GM23338 (cell line): Measurements from ENCODE around the gene NOL9. TPM values are rescaled to one million over a fixed set of nuclear protein-coding genes. Genes with fewer than 3 reads are reported as not detected.

Source experiments
- ATAC-seq: fragments of 200-7000 bp; cut with Tn5 transposase; 3 replicates; pipeline ENCODE4 v1.9.1; 2020
- DNase-seq: peaks from one replicate; pipeline ENCODE4 v3.0.0-alpha.2; 2015; ENCODE audit warnings: low spot score
- H2AFZ ChIP-seq: fragments of 200-600 bp; sonication (generic); 2 replicates; pipeline ENCODE4 v1.8.0; 2016; ENCODE audit warnings: antibody characterized with exemption, mild to moderate bottlenecking, moderate library complexity
- H3F3A ChIP-seq: fragments of 200-600 bp; sonication (generic); replicated peaks from 2 replicates; pipeline ENCODE4 v1.8.0; 2017; ENCODE audit warnings: antibody characterized with exemption, mixed run types, low read depth
- H3K27ac ChIP-seq: fragments of 200-600 bp; sonication (generic); 2 replicates; pipeline ENCODE4 v1.6.1; 2016; ENCODE audit warnings: low read depth
- H3K27me3 ChIP-seq: fragments of 200-600 bp; sonication (generic); 2 replicates; pipeline ENCODE4 v1.8.0; 2016; ENCODE audit warnings: mild to moderate bottlenecking, mixed run types, moderate library complexity; ENCODE audit not compliant: insufficient read depth
- H3K36me3 ChIP-seq: fragments of 200-600 bp; sonication (generic); 2 replicates; pipeline ENCODE4 v1.8.0; 2016; ENCODE audit warnings: mild to moderate bottlenecking; ENCODE audit not compliant: insufficient read depth
- H3K4me1 ChIP-seq: fragments of 200-600 bp; sonication (generic); 2 replicates; pipeline ENCODE4 v1.8.0; 2016; ENCODE audit warnings: mild to moderate bottlenecking, moderate library complexity; ENCODE audit not compliant: insufficient read depth
- H3K4me2 ChIP-seq: fragments of 200-600 bp; sonication (generic); 2 replicates; pipeline ENCODE4 v1.7.1; 2017; ENCODE audit warnings: mixed run types
- H3K4me3 ChIP-seq: fragments of 200-600 bp; sonication (generic); 2 replicates; pipeline ENCODE4 v1.6.1; 2016; ENCODE audit warnings: mixed run types
- H3K79me2 ChIP-seq: fragments of 200-600 bp; sonication (generic); replicated peaks from 2 replicates; pipeline ENCODE4 v1.8.0; 2017; ENCODE audit warnings: mild to moderate bottlenecking; ENCODE audit not compliant: insufficient read depth
- H3K9me2 ChIP-seq: fragments of 200-600 bp; sonication (generic); 2 replicates; pipeline ENCODE4 v1.8.0; 2017; ENCODE audit not compliant: insufficient read depth
- H4K20me1 ChIP-seq: fragments of 200-600 bp; sonication (generic); replicated peaks from 2 replicates; pipeline ENCODE4 v1.8.0; 2017; ENCODE audit warnings: mild to moderate bottlenecking; ENCODE audit not compliant: insufficient read depth
- H3K27ac Mint-ChIP-seq: 2 replicates; pipeline ENCODE4 v1.8.0; 2020; ENCODE audit warnings: inconsistent platforms, mild to moderate bottlenecking, moderate library complexity, mixed read lengths
- H3K27me3 Mint-ChIP-seq: 3 replicates; pipeline ENCODE4 v1.8.0; 2022; ENCODE audit warnings: low read depth, mild to moderate bottlenecking, moderate library complexity, mixed read lengths, inconsistent platforms; ENCODE audit not compliant: insufficient read depth, poor library complexity
- H3K36me3 Mint-ChIP-seq: 3 replicates; pipeline ENCODE4 v1.8.0; 2021; ENCODE audit warnings: low read depth, mild to moderate bottlenecking, inconsistent platforms, moderate library complexity, mixed read lengths
- H3K4me1 Mint-ChIP-seq: 3 replicates; pipeline ENCODE4 v1.8.0; 2020; ENCODE audit warnings: mild to moderate bottlenecking, inconsistent platforms, mixed read lengths
- H3K4me3 Mint-ChIP-seq: 3 replicates; pipeline ENCODE4 v1.8.0; 2021; ENCODE audit warnings: moderate library complexity, mild to moderate bottlenecking, inconsistent platforms, mixed read lengths
- H3K9me3 Mint-ChIP-seq: 3 replicates; pipeline ENCODE4 v1.8.0; 2020; ENCODE audit warnings: moderate library complexity, mild to moderate bottlenecking, inconsistent platforms, mixed read lengths
- EZH2 ChIP-seq: fragments of 200-600 bp; sonication (generic); IDR thresholded peaks from one replicate; pipeline ENCODE4 v1.8.0; 2017; ENCODE audit warnings: antibody characterized with exemption, mild to moderate bottlenecking, low read depth; ENCODE audit not compliant: unreplicated experiment
- NANOG ChIP-seq: IDR thresholded peaks from 2 replicates; pipeline ENCODE4 v1.6.1; 2016; ENCODE audit warnings: antibody characterized with exemption, borderline replicate concordance
- STAT1 ChIP-seq: IDR thresholded peaks from one replicate; pipeline ENCODE4 v1.6.1; 2016; ENCODE audit warnings: antibody characterized with exemption; ENCODE audit not compliant: unreplicated experiment
- polyA plus RNA-seq: library from polyadenylated mRNA; unstranded; fragments of >200 nt; fragmentation: Nextera tagmentation; extraction: Ambion mirVana; gene quantifications from 2 replicates; pipeline ENCODE4 v1.2.1, GENCODE V29; 2016
- total RNA-seq: library from RNA; depleted of rRNA; stranded (reverse); fragments of >200 nt; shearing (Covaris generic); gene quantifications from 2 replicates; pipeline ENCODE4 v1.2.3, GENCODE V29; 2014
- TF ChIP-seq, protein P1 (sequence below): fragments of 250-450 bp; sonication (Bioruptor Pico); IDR thresholded peaks from 2 replicates; pipeline ENCODE4 v1.5.0; 2020; ENCODE audit warnings: mild to moderate bottlenecking, moderate library complexity
- TF ChIP-seq, protein P2 (sequence below): IDR thresholded peaks from one replicate; pipeline ENCODE4 v1.6.1; 2018; ENCODE audit warnings: antibody characterized with exemption; ENCODE audit not compliant: unreplicated experiment
- TF ChIP-seq, protein P3 (sequence below): IDR thresholded peaks from 2 replicates; pipeline ENCODE4 v1.6.1; 2016; ENCODE audit warnings: antibody characterized with exemption
- TF ChIP-seq, protein P4 (sequence below), 2 experiments: fragments of 200-600 bp in 1 of 2; sonication (generic) in 1 of 2; conservative IDR thresholded peaks; 2 replicates each; pipeline versions ENCODE4 v1.5.1 to v1.6.1; 2016 to 2017; ENCODE audit warnings: antibody characterized with exemption in 2 of 2, low read depth in 2 of 2, mild to moderate bottlenecking in 2 of 2, moderate library complexity in 1 of 2

The NOL9 gene
- total and polyA plus RNA-seq, 2 experiments from 2014 or later: 13.2 to 48.5 TPM

DNA sequence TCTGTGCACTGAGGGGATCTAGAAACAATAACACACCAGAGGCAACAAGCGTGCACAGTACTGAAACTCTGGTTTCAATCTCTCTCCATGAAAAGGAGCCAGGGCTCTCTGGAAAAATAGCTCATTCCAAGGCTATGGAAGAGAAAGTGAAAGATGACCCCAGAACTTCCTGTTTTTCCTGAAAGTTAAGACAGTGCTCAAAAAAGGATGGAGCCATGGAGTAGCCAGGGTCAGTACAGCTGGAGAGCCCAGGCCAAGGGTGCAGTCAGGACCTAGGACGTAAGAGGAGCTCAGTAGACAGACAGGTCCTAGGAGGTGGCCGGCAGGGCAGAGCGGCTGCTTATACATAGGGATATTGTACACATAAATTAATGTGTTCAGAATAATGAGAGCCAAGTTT lies 19.1 kb downstream of the NOL9 start (continued):
- TF ChIP-seq, protein P1, sequence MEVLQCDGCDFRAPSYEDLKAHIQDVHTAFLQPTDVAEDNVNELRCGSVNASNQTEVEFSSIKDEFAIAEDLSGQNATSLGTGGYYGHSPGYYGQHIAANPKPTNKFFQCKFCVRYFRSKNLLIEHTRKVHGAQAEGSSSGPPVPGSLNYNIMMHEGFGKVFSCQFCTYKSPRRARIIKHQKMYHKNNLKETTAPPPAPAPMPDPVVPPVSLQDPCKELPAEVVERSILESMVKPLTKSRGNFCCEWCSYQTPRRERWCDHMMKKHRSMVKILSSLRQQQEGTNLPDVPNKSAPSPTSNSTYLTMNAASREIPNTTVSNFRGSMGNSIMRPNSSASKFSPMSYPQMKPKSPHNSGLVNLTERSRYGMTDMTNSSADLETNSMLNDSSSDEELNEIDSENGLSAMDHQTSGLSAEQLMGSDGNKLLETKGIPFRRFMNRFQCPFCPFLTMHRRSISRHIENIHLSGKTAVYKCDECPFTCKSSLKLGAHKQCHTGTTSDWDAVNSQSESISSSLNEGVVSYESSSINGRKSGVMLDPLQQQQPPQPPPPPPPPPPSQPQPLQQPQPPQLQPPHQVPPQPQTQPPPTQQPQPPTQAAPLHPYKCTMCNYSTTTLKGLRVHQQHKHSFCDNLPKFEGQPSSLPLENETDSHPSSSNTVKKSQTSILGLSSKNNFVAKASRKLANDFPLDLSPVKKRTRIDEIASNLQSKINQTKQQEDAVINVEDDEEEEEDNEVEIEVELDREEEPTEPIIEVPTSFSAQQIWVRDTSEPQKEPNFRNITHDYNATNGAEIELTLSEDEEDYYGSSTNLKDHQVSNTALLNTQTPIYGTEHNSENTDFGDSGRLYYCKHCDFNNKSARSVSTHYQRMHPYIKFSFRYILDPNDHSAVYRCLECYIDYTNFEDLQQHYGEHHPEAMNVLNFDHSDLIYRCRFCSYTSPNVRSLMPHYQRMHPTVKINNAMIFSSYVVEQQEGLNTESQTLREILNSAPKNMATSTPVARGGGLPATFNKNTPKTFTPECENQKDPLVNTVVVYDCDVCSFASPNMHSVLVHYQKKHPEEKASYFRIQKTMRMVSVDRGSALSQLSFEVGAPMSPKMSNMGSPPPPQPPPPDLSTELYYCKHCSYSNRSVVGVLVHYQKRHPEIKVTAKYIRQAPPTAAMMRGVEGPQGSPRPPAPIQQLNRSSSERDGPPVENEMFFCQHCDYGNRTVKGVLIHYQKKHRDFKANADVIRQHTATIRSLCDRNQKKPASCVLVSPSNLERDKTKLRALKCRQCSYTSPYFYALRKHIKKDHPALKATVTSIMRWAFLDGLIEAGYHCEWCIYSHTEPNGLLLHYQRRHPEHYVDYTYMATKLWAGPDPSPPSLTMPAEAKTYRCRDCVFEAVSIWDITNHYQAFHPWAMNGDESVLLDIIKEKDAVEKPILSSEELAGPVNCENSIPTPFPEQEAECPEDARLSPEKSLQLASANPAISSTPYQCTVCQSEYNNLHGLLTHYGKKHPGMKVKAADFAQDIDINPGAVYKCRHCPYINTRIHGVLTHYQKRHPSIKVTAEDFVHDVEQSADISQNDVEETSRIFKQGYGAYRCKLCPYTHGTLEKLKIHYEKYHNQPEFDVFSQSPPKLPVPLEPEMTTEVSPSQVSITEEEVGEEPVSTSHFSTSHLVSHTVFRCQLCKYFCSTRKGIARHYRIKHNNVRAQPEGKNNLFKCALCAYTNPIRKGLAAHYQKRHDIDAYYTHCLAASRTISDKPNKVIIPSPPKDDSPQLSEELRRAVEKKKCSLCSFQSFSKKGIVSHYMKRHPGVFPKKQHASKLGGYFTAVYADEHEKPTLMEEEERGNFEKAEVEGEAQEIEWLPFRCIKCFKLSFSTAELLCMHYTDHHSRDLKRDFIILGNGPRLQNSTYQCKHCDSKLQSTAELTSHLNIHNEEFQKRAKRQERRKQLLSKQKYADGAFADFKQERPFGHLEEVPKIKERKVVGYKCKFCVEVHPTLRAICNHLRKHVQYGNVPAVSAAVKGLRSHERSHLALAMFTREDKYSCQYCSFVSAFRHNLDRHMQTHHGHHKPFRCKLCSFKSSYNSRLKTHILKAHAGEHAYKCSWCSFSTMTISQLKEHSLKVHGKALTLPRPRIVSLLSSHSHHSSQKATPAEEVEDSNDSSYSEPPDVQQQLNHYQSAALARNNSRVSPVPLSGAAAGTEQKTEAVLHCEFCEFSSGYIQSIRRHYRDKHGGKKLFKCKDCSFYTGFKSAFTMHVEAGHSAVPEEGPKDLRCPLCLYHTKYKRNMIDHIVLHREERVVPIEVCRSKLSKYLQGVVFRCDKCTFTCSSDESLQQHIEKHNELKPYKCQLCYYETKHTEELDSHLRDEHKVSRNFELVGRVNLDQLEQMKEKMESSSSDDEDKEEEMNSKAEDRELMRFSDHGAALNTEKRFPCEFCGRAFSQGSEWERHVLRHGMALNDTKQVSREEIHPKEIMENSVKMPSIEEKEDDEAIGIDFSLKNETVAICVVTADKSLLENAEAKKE (CRISPR knock-in tag): no peak
- TF ChIP-seq, protein P2, sequence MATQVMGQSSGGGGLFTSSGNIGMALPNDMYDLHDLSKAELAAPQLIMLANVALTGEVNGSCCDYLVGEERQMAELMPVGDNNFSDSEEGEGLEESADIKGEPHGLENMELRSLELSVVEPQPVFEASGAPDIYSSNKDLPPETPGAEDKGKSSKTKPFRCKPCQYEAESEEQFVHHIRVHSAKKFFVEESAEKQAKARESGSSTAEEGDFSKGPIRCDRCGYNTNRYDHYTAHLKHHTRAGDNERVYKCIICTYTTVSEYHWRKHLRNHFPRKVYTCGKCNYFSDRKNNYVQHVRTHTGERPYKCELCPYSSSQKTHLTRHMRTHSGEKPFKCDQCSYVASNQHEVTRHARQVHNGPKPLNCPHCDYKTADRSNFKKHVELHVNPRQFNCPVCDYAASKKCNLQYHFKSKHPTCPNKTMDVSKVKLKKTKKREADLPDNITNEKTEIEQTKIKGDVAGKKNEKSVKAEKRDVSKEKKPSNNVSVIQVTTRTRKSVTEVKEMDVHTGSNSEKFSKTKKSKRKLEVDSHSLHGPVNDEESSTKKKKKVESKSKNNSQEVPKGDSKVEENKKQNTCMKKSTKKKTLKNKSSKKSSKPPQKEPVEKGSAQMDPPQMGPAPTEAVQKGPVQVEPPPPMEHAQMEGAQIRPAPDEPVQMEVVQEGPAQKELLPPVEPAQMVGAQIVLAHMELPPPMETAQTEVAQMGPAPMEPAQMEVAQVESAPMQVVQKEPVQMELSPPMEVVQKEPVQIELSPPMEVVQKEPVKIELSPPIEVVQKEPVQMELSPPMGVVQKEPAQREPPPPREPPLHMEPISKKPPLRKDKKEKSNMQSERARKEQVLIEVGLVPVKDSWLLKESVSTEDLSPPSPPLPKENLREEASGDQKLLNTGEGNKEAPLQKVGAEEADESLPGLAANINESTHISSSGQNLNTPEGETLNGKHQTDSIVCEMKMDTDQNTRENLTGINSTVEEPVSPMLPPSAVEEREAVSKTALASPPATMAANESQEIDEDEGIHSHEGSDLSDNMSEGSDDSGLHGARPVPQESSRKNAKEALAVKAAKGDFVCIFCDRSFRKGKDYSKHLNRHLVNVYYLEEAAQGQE: no peak
- TF ChIP-seq NANOG: no peak

DNA sequence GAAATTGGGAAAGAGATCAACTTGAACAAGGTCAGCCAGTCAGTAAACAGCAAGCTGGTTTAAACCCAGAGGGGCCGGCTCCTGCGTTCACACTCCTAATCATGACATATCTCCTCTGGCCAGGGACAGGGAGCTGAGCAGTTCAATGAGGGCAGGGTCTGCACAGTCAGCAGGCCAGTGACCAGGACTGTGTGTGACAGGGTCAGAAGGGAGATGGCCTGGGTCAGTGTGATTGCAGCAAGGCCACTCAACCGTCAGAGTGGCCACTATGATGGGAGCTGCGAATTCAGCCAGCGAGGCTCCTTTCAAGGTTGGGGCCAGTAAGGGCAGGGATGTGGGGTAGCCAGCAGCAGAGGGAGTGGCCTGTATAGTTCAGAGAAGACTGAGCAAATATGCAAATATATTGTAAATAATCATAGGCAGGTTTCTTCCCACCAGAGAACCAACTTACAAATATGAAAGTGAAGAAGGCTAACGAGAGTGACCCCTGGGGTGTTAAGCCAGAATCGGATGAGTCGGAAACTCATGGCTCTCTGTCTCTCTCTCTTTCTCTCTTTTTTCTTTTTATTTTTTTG lies 20.0 kb downstream of the NOL9 start:
- H3K27me3 Mint-ChIP-seq: peaks cover 3% of the 10 kb centered on the region
- TF ChIP-seq, protein P3, sequence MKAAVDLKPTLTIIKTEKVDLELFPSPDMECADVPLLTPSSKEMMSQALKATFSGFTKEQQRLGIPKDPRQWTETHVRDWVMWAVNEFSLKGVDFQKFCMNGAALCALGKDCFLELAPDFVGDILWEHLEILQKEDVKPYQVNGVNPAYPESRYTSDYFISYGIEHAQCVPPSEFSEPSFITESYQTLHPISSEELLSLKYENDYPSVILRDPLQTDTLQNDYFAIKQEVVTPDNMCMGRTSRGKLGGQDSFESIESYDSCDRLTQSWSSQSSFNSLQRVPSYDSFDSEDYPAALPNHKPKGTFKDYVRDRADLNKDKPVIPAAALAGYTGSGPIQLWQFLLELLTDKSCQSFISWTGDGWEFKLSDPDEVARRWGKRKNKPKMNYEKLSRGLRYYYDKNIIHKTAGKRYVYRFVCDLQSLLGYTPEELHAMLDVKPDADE: no peak
- TF ChIP-seq, protein P4, sequence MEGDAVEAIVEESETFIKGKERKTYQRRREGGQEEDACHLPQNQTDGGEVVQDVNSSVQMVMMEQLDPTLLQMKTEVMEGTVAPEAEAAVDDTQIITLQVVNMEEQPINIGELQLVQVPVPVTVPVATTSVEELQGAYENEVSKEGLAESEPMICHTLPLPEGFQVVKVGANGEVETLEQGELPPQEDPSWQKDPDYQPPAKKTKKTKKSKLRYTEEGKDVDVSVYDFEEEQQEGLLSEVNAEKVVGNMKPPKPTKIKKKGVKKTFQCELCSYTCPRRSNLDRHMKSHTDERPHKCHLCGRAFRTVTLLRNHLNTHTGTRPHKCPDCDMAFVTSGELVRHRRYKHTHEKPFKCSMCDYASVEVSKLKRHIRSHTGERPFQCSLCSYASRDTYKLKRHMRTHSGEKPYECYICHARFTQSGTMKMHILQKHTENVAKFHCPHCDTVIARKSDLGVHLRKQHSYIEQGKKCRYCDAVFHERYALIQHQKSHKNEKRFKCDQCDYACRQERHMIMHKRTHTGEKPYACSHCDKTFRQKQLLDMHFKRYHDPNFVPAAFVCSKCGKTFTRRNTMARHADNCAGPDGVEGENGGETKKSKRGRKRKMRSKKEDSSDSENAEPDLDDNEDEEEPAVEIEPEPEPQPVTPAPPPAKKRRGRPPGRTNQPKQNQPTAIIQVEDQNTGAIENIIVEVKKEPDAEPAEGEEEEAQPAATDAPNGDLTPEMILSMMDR (conservative IDR thresholded peaks at IDR 0.05; ENCODE audit: low read depth in 2 of 2): no peak
- no peak for TF ChIP-seq STAT1
- no peak for TF ChIP-seq EZH2

More for the DNA sequence above, 20.0 kb downstream of the NOL9 start:
- DNase-seq (no peak), ATAC-seq (no peak)
- Histone ChIP-seq H3K27me3 (no peaks in the 10 kb centered on the region), H3K4me3 (no peak overlapping the region), H2AFZ (no peak overlapping the region), H3K4me2 (no peak overlapping the region), H4K20me1 (peaks cover 27% of the 10 kb centered on the region), H3K79me2 (0 out of 2 replicates have a peak, but pooled peaks cover 17% of the 10 kb centered on the region), H3K27ac (no peak overlapping the region), H3K9me2 (no peaks in the 10 kb centered on the region), H3K36me3 (peaks cover 19% of the 10 kb centered on the region), H3K4me1 (no peaks in the 10 kb centered on the region), H3F3A (no peaks in the 10 kb centered on the region)
- Mint-ChIP-seq H3K36me3 (peaks cover 60% of the 10 kb centered on the region), H3K4me1 (no peaks in the 10 kb centered on the region), H3K9me3 (no peaks in the 10 kb centered on the region), H3K27ac (no peak overlapping the region), H3K4me3 (no peak overlapping the region)
